Adrenal gland (tissue), 12 donors: ENCODE measurements around the gene UNC5CL. TPM values are rescaled to one million over a fixed set of nuclear protein-coding genes. Genes with fewer than 3 reads are reported as not detected.

Source experiments
- DNase-seq, 7 donors: peaks; one replicate each; pipeline ENCODE4 v3.0.0-alpha.2; 2019 to 2020
- H3K27ac ChIP-seq, 5 donors: fragments of 200-600 bp; sonication (generic) in 4 of 5; 1 replicate in 3 of 5; 2 replicates in 2 of 5; pipeline versions ENCODE4 v1.5.1 to v1.8.0; 2016 to 2020; ENCODE audit warnings: mild to moderate bottlenecking in 1 of 5
- H3K27me3 ChIP-seq: fragments of 200-600 bp; 2 replicates; pipeline ENCODE4 v1.8.0; 2021
- H3K36me3 ChIP-seq, 2 donors: fragments of 200-600 bp; replicated peaks in 1 of 2; 1 replicate in 1 of 2; 2 replicates in 1 of 2; pipeline versions ENCODE4 v1.5.1 to v1.8.0; 2018 to 2022
- H3K4me1 ChIP-seq, 2 donors: fragments of 200-600 bp; replicated peaks in 1 of 2; 1 replicate in 1 of 2; 2 replicates in 1 of 2; pipeline versions ENCODE4 v1.5.1 to v1.8.0; 2018 to 2021
- H3K4me3 ChIP-seq, 4 donors: fragments of 200-600 bp; sonication (generic) in 3 of 4; one replicate each; pipeline ENCODE4 v1.5.1; 2016 to 2018
- H3K9me3 ChIP-seq, 3 donors: fragments of 200-600 bp; sonication (generic) in 1 of 3; replicated peaks in 1 of 3; 1 replicate in 2 of 3; 2 replicates in 1 of 3; pipeline versions ENCODE4 v1.5.1 to v1.8.0; 2016 to 2021
- POLR2A ChIP-seq, 2 donors: fragments of 450-650 bp; IDR thresholded peaks; one replicate each; pipeline ENCODE4 v1.6.1; 2017; ENCODE audit warnings: antibody characterized with exemption in 2 of 2, mild to moderate bottlenecking in 2 of 2, moderate library complexity in 1 of 2
- WGBS, 4 donors: extraction: QIAGEN DNeasy Blood & Tissue Kit in 2 of 4; methylation state at CpG; one replicate each; pipeline versions ENCODE4 v1.1.5 to v1.1.7; 2013 to 2017; 5-methylcytosine and 5-hydroxymethylcytosine counted together
- intact Hi-C, 2 donors: fragments of 100-400 bp; cut with DNase I; formaldehyde crosslinking; loops; one replicate each; pipeline versions ENCODE4 v1.14.1 to v1.15.0; 2022 to 2023
- polyA plus RNA-seq, 3 donors: library from polyadenylated mRNA; stranded (reverse); fragments of 200-250 nt in 2 of 3; fragments of 350-450 nt in 1 of 3; fragmentation: Illumina TruSeq in 1 of 3; extraction: RNeasy Lipid Tissue Mini Kit (QIAGEN cat#74804) in 1 of 3; gene quantifications; one replicate each; pipeline ENCODE4 v1.2.3, GENCODE V29; 2013 to 2014
- total RNA-seq, 9 donors: library from RNA; depleted of rRNA in 4 of 9; stranded (reverse); fragments of >200 nt in 4 of 9; fragments of 120-200 nt in 1 of 9; fragmentation: NEBNext Ultra II Directional in 1 of 9; extraction: Animal tissue kit (Norgen Biotek cat#: 25700) in 1 of 9; gene quantifications; one replicate each; pipeline versions ENCODE4 v1.1.0 to v1.2.4, GENCODE V29; 2013 to 2023
- TF ChIP-seq, protein P1 (sequence below), 6 experiments: fragments of 450-650 bp in 4 of 6; fragments of 200-600 bp in 2 of 6; sonication (generic) in 1 of 6; IDR thresholded peaks; 1 replicate in 5 of 6; 2 replicates in 1 of 6; pipeline versions ENCODE4 v1.5.1 to v1.8.0; 2016 to 2021; ENCODE audit warnings: antibody characterized with exemption in 6 of 6, mild to moderate bottlenecking in 2 of 6, moderate library complexity in 1 of 6
- donor health status: healthy with polysubstance abuse.
- donor health status: Bipolar disorder and iron deficiency.
- donor health status: DM: yes; HTN: yes; CAD: no.
- donor health status: DM: no; HTN: no; CAD: no.
- donor health status: DM: no; HTN: no; CAD: no.
- donor health status: DM: yes; HTN: yes; CAD: no.

The UNC5CL gene
- total and polyA plus RNA-seq, 12 donors: 0.20 to 1.6 (median 0.86) TPM

DNA sequence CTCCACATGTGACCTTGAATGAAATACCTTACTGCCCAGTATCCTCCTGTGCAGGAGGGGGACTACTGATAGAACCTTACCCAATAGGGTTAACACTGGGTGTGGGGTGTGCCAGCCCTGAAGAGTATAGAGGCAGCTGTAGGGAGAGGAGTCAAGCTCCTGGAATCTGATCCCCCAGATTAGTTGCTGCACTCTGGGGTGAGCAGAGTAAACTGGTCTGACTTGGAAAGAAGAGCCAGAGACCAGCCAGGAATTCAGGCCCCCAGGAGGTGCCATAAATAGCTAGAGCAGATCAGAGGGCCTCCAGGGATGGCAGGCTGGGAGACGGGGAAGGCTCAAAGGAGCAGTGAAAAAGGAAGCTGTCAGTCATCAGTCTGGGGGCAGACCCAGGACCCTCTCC is 10.5 kb upstream of the UNC5CL start:
- no peak overlapping the region for H3K27ac ChIP-seq

DNA sequence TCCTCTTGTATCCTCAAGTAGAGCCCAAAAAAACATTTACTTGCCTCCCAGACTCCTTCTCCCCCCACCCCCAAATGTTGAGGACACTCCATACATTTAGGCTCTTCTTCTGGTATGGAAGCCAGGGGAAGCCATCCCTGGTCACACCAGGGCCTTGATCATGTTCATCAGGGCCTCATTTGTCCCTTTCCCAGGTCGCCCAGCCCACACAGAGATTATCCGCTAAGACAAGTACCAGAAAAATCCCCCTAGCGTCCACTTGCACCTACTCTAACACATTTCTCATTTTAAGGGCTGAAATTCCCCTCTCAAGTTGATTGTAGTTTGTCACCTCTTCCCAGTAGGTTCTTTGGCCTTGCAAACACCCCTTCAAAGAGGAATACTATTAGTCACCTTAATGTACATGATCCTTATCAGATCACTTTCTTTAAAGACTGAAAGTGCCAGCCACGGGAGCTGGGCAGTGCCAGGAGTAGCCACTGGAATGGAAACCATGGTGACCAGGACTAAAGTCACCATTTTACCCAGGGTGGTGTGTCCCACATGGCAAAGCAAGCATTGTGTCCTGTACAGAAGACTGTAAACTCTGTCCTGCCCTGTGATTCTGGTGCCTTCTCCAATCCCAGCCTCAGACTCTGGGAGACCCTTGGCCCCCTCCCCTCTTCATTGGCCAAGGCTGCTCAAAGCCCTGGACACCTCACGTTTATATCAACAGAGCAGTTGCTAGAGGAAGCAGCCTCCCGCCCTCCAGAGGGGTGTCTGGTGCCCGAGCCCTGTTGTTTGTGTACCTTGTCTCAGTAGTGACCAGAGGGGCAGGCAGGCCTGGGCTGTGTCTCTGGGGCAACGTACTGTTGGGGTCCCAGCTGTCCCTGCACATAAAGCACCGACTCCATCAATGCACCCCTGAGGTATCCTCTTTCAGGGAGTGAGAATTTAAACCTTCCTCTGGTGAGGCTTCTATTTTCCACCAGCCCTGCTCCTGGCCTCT is 9.0 kb upstream of the UNC5CL start:
- no peaks in the 10 kb centered on the region for H3K36me3 ChIP-seq
- 85 to 89% (median 87%) methylated on average over 7 to 9 of the region's 9 CpGs for WGBS, 4 donors
- no peak overlapping the region for H3K4me3 ChIP-seq
- DNase-seq: no peak
- intact Hi-C loops: no loop called here
- TF ChIP-seq, protein P1, sequence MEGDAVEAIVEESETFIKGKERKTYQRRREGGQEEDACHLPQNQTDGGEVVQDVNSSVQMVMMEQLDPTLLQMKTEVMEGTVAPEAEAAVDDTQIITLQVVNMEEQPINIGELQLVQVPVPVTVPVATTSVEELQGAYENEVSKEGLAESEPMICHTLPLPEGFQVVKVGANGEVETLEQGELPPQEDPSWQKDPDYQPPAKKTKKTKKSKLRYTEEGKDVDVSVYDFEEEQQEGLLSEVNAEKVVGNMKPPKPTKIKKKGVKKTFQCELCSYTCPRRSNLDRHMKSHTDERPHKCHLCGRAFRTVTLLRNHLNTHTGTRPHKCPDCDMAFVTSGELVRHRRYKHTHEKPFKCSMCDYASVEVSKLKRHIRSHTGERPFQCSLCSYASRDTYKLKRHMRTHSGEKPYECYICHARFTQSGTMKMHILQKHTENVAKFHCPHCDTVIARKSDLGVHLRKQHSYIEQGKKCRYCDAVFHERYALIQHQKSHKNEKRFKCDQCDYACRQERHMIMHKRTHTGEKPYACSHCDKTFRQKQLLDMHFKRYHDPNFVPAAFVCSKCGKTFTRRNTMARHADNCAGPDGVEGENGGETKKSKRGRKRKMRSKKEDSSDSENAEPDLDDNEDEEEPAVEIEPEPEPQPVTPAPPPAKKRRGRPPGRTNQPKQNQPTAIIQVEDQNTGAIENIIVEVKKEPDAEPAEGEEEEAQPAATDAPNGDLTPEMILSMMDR (IDR thresholded peaks at IDR 0.05): no peak
- TF ChIP-seq POLR2A (IDR thresholded peaks at IDR 0.05): no peak
- no peaks in the 10 kb centered on the region for H3K9me3 ChIP-seq
- no peaks in the 10 kb centered on the region for H3K27me3 ChIP-seq
- no peaks in the 10 kb centered on the region for H3K4me1 ChIP-seq
- H3K27ac ChIP-seq: no peak overlapping the region

More for the DNA sequence above, 10.5 kb upstream of the UNC5CL start:
- Histone ChIP-seq H3K4me1 (no peaks in the 10 kb centered on the region), H3K27me3 (no peaks in the 10 kb centered on the region), H3K9me3 (no peaks in the 10 kb centered on the region), H3K36me3 (no peaks in the 10 kb centered on the region), H3K4me3 (no peak overlapping the region)
- peak in 1 of 7 donors; percentile 6 for DNase-seq
- TF ChIP-seq POLR2A (IDR thresholded peaks at IDR 0.05): no peak
- TF ChIP-seq, protein P1 (IDR thresholded peaks at IDR 0.05): no peak
- 83 to 100% (median 87%) methylated on average over 1 of the region's 1 CpG for whole genome bisulfite sequencing, 4 donors
- intact Hi-C loops: no loop called here

DNA sequence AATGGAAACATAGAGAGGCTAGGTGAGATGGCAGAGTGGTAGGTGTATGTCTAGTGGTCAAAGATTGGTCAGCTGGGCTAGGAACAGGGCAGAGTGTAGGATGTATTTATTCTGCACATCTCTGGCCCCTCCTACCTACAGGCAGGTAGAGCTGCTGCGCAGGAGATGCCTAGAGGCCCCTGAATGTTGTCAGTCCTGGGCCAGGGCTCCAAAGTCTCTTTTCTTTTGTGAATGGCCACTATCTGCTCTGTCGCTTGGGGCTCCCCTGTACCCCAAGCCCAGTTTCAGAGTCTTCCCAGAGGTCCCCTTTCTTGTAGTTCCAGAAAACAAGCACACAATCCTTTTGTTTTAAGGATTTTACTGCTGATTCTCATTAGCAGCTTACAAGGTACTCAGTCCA is 8.3 kb upstream of the UNC5CL start:
- H3K4me3 ChIP-seq: no peak overlapping the region
- 96 to 100% (median 98%) methylated on average over 2 of the region's 2 CpGs for WGBS, 4 donors
- no peaks in the 10 kb centered on the region for H3K9me3 ChIP-seq
- H3K36me3 ChIP-seq: no peaks in the 10 kb centered on the region
- intact Hi-C loops: no loop called here
- H3K27ac ChIP-seq: no peak overlapping the region
- no peaks in the 10 kb centered on the region for H3K4me1 ChIP-seq
- TF ChIP-seq, protein P1 (IDR thresholded peaks at IDR 0.05): no peak
- no peak for TF ChIP-seq POLR2A (IDR thresholded peaks at IDR 0.05)
- no peaks in the 10 kb centered on the region for H3K27me3 ChIP-seq
- no peak for DNase-seq

DNA sequence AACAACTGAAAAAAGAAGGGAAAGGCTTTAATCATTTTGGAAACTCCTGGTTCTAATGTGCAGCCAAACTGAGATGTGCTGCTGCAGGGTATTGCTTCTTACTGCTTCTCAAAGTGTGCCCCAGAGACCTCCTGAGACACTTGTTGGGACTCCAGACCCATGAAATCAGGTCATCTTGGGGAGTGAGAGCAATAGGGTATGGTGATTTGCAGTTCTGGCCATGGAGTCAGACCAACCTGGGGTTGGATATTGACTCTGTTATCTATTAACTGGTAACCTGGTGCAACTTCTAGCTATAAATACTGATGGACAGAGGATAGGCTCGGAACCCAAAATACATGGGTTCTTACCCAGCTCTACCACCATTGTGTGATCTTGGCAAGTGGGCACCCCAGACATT is 7.1 kb upstream of the UNC5CL start:
- Histone ChIP-seq H3K36me3 (no peaks in the 10 kb centered on the region), H3K4me3 (no peak overlapping the region), H3K9me3 (no peaks in the 10 kb centered on the region), H3K27ac (no peak overlapping the region), H3K4me1 (no peaks in the 10 kb centered on the region), H3K27me3 (no peaks in the 10 kb centered on the region)
- DNase-seq: no peak
- 94 to 100% (median 100%) methylated on average over 1 of the region's 1 CpG for WGBS, 4 donors
- intact Hi-C loops: no loop called here
- no peak for TF ChIP-seq POLR2A (IDR thresholded peaks at IDR 0.05)
- TF ChIP-seq, protein P1 (IDR thresholded peaks at IDR 0.05): no peak
